ENCODE results near the gene GPRIN3. TPM values are rescaled to one million over a fixed set of nuclear protein-coding genes. Genes with fewer than 3 reads are reported as not detected.

Gene GPRIN3
- total RNA-seq, 1 experiment from 2014 or later = 0.39 TPM

DNA sequence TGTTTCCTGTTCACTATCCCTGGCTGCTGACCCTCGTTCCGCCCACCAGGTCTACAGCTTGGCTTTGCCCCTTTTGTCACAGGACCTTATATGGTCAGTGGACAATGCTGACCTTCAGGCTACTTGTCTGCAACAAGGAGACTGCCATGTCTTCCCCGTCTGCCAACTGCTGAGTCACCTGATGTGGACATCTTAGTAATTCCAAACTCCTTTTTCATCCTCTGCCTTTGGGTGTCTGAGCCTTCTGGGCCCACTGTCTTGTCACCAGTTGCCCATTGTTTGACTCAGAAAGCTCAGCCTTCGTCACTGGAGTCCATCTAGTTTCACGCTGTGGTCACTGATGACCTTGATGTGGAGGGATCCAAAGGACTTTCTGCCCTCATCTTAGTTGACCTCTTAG, 30.2 kb downstream of the GPRIN3 start:
- no TSS peak for BruUV-seq (replicated peaks)
- Histone ChIP-seq H3K79me2 (ENCODE audit: insufficient read depth, low read length) (no peaks in the 10 kb centered on the region), H3K27me3 (ENCODE audit: insufficient read depth, low read length) (no peaks in the 10 kb centered on the region), H3K9ac (ENCODE audit: low read length) (no peak overlapping the region), H3K4me2 (ENCODE audit: low read length) (no peak overlapping the region), H3K27ac (ENCODE audit: low read depth, low read length) (no peak overlapping the region), H3K9me2 (ENCODE audit: insufficient read depth) (no peaks in the 10 kb centered on the region), H2AFZ (ENCODE audit: low read depth, low read length, poor library complexity, severe bottlenecking) (no peak overlapping the region), H3K4me3 (replicated peaks in 1 of 2; ENCODE audit: low read depth in 1 of 2, low read length in 2 of 2) (no peak overlapping the region), H3K9me3 (ENCODE audit: control insufficient read depth in 1 of 2, insufficient read depth in 1 of 2, low read depth in 1 of 2, low read length in 2 of 2) (no peaks in the 10 kb centered on the region), H4K20me1 (ENCODE audit: insufficient read depth) (no peaks in the 10 kb centered on the region), H3K36me3 (ENCODE audit: control insufficient read depth in 1 of 2, insufficient read depth in 2 of 2, low read length in 2 of 2) (no peaks in the 10 kb centered on the region), H3K4me1 (ENCODE audit: control insufficient read depth in 1 of 2, insufficient read depth in 2 of 2, low read length in 2 of 2) (no peaks in the 10 kb centered on the region)
- no peak for ATAC-seq
- no peak for TF ChIP-seq TCF7L2 (IDR thresholded peaks at IDR 0.05; ENCODE audit: borderline replicate concordance, extremely low read depth, insufficient read depth, insufficient read length)
- TF ChIP-seq ATF3 (IDR thresholded peaks at IDR 0.05) = no peak
- no peak for TF ChIP-seq YY1 (IDR thresholded peaks at IDR 0.05; ENCODE audit: extremely low read depth, insufficient replicate concordance, low read depth, low read length)
- RAD21 ChIA-PET (ENCODE audit: low non-redundant PET in 1 of 2, low total read pairs in 2 of 2, uncharacterized antibody in 2 of 2, unreplicated experiment in 2 of 2) = no interaction called here
- CTCF ChIA-PET = interaction anchor here (0.9 kb wide), 1 partner anchor 22 kb away, joined by 3 read pairs; no protein-coding TSS in a partner anchor
- intact Hi-C loops (cut with micrococcal nuclease) = no loop called here
- DNase-seq (ENCODE audit: low read depth, low spot score) = no peak
- POLR2A ChIA-PET = no interaction called here

- ATAC-seq = no peak
- no peaks in the 10 kb centered on the region for H3K27me3 ChIP-seq (ENCODE audit: insufficient read depth, low read length)
- CTCF ChIA-PET = interaction anchor here (0.9 kb wide), 1 partner anchor 21 kb away, joined by 3 read pairs; no protein-coding TSS in a partner anchor
- H3K4me2 ChIP-seq (ENCODE audit: low read length) = no peak overlapping the region
- H4K20me1 ChIP-seq (ENCODE audit: insufficient read depth) = no peaks in the 10 kb centered on the region
- H3K9ac ChIP-seq (ENCODE audit: low read length) = no peak overlapping the region
- H3K79me2 ChIP-seq (ENCODE audit: insufficient read depth, low read length) = no peaks in the 10 kb centered on the region
- H2AFZ ChIP-seq (ENCODE audit: low read depth, low read length, poor library complexity, severe bottlenecking) = no peak overlapping the region
- H3K9me2 ChIP-seq (ENCODE audit: insufficient read depth) = no peaks in the 10 kb centered on the region
- no peak overlapping the region for H3K27ac ChIP-seq (ENCODE audit: low read depth, low read length)
- RAD21 ChIA-PET (ENCODE audit: low non-redundant PET in 1 of 2, low total read pairs in 2 of 2, uncharacterized antibody in 2 of 2, unreplicated experiment in 2 of 2) = no interaction called here
- H3K4me3 ChIP-seq (replicated peaks in 1 of 2; ENCODE audit: low read depth in 1 of 2, low read length in 2 of 2) = no peak overlapping the region
- no peak for DNase-seq (ENCODE audit: low read depth, low spot score)
- no peaks in the 10 kb centered on the region for H3K36me3 ChIP-seq (ENCODE audit: control insufficient read depth in 1 of 2, insufficient read depth in 2 of 2, low read length in 2 of 2)
- intact Hi-C loops (cut with micrococcal nuclease) = no loop called here
- no peaks in the 10 kb centered on the region for H3K9me3 ChIP-seq (ENCODE audit: control insufficient read depth in 1 of 2, insufficient read depth in 1 of 2, low read depth in 1 of 2, low read length in 2 of 2)
- no TSS peak for BruUV-seq (replicated peaks)
- POLR2A ChIA-PET = no interaction called here
- H3K4me1 ChIP-seq (ENCODE audit: control insufficient read depth in 1 of 2, insufficient read depth in 2 of 2, low read length in 2 of 2) = no peaks in the 10 kb centered on the region
- TF ChIP-seq RAD21 (IDR thresholded peaks at IDR 0.05; ENCODE audit: low read depth) = no peak
- TF ChIP-seq CEBPB (IDR thresholded peaks at IDR 0.05; ENCODE audit: low read depth) = no peak
- TF ChIP-seq POLR2A (IDR thresholded peaks at IDR 0.05; ENCODE audit: borderline replicate concordance, extremely low read depth, insufficient read depth, insufficient read length) = no peak
- TF ChIP-seq ATF3 (IDR thresholded peaks at IDR 0.05) = no peak
- TF ChIP-seq JUND (IDR thresholded peaks at IDR 0.05) = no peak
- TF ChIP-seq TCF7L2 (IDR thresholded peaks at IDR 0.05; ENCODE audit: borderline replicate concordance, extremely low read depth, insufficient read depth, insufficient read length) = no peak
- no peak for TF ChIP-seq SRF (IDR thresholded peaks at IDR 0.05; ENCODE audit: low read depth)
- no peak for TF ChIP-seq CBX3 (IDR thresholded peaks at IDR 0.05; ENCODE audit: low read depth)
- no peak for TF ChIP-seq ZNF274 (IDR thresholded peaks at IDR 0.05; ENCODE audit: low read depth, low read length)
- TF ChIP-seq EGR1 (IDR thresholded peaks at IDR 0.05; ENCODE audit: low read depth) = no peak
- no peak for TF ChIP-seq EZH2 (IDR thresholded peaks at IDR 0.05)
- no peak for TF ChIP-seq POLR2AphosphoS5 (IDR thresholded peaks at IDR 0.05; ENCODE audit: low read depth, low read length)
- TF ChIP-seq ZFX (IDR thresholded peaks at IDR 0.05) = no peak
- TF ChIP-seq, protein P1, sequence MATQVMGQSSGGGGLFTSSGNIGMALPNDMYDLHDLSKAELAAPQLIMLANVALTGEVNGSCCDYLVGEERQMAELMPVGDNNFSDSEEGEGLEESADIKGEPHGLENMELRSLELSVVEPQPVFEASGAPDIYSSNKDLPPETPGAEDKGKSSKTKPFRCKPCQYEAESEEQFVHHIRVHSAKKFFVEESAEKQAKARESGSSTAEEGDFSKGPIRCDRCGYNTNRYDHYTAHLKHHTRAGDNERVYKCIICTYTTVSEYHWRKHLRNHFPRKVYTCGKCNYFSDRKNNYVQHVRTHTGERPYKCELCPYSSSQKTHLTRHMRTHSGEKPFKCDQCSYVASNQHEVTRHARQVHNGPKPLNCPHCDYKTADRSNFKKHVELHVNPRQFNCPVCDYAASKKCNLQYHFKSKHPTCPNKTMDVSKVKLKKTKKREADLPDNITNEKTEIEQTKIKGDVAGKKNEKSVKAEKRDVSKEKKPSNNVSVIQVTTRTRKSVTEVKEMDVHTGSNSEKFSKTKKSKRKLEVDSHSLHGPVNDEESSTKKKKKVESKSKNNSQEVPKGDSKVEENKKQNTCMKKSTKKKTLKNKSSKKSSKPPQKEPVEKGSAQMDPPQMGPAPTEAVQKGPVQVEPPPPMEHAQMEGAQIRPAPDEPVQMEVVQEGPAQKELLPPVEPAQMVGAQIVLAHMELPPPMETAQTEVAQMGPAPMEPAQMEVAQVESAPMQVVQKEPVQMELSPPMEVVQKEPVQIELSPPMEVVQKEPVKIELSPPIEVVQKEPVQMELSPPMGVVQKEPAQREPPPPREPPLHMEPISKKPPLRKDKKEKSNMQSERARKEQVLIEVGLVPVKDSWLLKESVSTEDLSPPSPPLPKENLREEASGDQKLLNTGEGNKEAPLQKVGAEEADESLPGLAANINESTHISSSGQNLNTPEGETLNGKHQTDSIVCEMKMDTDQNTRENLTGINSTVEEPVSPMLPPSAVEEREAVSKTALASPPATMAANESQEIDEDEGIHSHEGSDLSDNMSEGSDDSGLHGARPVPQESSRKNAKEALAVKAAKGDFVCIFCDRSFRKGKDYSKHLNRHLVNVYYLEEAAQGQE (IDR thresholded peaks at IDR 0.05; ENCODE audit: low read depth) = no peak
- TF ChIP-seq, protein P2, sequence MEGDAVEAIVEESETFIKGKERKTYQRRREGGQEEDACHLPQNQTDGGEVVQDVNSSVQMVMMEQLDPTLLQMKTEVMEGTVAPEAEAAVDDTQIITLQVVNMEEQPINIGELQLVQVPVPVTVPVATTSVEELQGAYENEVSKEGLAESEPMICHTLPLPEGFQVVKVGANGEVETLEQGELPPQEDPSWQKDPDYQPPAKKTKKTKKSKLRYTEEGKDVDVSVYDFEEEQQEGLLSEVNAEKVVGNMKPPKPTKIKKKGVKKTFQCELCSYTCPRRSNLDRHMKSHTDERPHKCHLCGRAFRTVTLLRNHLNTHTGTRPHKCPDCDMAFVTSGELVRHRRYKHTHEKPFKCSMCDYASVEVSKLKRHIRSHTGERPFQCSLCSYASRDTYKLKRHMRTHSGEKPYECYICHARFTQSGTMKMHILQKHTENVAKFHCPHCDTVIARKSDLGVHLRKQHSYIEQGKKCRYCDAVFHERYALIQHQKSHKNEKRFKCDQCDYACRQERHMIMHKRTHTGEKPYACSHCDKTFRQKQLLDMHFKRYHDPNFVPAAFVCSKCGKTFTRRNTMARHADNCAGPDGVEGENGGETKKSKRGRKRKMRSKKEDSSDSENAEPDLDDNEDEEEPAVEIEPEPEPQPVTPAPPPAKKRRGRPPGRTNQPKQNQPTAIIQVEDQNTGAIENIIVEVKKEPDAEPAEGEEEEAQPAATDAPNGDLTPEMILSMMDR (IDR thresholded peaks at IDR 0.05 in 2 of 3, conservative IDR thresholded peaks at IDR 0.05 in 1 of 3; ENCODE audit: borderline replicate concordance in 1 of 3, insufficient read depth in 1 of 3, low read depth in 2 of 3, low read length in 2 of 3) = no peak
Measured at GRCh38 chr4:89276296-89276695, 31.3 kb downstream of the GPRIN3 start.

Measured in HCT116 (cell line).